ENCODE data around the gene CYP26A1.
"Not testable (repeated sequence)": the region's sequence is repeated elsewhere in the genome, so short reads cannot be mapped to it uniquely, and the experiment has no call there.

Gene CYP26A1

GRCh38 chr10:93080350-93081046, 6.8 kb downstream of the CYP26A1 start:
- no peak for DNase-seq (ENCODE audit: low read depth in 2 of 2)

- DNase-seq (ENCODE audit: low read depth in 2 of 2) = no peak
Observed at GRCh38 chr10:93081318-93081717, 7.6 kb downstream of the CYP26A1 start.

GRCh38 chr10:93081834-93082233, 8.1 kb downstream of the CYP26A1 start:
- DNase-seq (ENCODE audit: low read depth in 2 of 2) = no peak

GRCh38 chr10:93083743-93084539, 10.2 kb downstream of the CYP26A1 start:
- DNase-seq (ENCODE audit: low read depth in 2 of 2) = no peak

- no peak for DNase-seq (ENCODE audit: low read depth in 2 of 2)
Observed at GRCh38 chr10:93085272-93085859, 11.7 kb downstream of the CYP26A1 start.

- DNase-seq (ENCODE audit: low read depth in 2 of 2) = no peak
Observed at GRCh38 chr10:93086289-93086688, 12.6 kb downstream of the CYP26A1 start.

GRCh38 chr10:93087846-93088245, 14.2 kb downstream of the CYP26A1 start:
- DNase-seq (ENCODE audit: low read depth in 2 of 2) = no peak

- no peak for DNase-seq (ENCODE audit: low read depth in 2 of 2)
Observed at GRCh38 chr10:93088466-93088865, 14.8 kb downstream of the CYP26A1 start.

- DNase-seq (ENCODE audit: low read depth in 2 of 2) = no peak
Observed at GRCh38 chr10:93090619-93091018, 16.9 kb downstream of the CYP26A1 start.

- no peak for DNase-seq (ENCODE audit: low read depth in 2 of 2)
Observed at GRCh38 chr10:93091960-93092359, 18.3 kb downstream of the CYP26A1 start.

- DNase-seq (ENCODE audit: low read depth in 2 of 2) = no peak
Observed at GRCh38 chr10:93095225-93095624, 21.5 kb downstream of the CYP26A1 start.

GRCh38 chr10:93096901-93097300, 23.2 kb downstream of the CYP26A1 start:
- DNase-seq (ENCODE audit: low read depth in 2 of 2) = no peak

GRCh38 chr10:93097386-93097785, 23.7 kb downstream of the CYP26A1 start:
- no peak for DNase-seq (ENCODE audit: low read depth in 2 of 2)

- DNase-seq (ENCODE audit: low read depth in 2 of 2) = no peak
Observed at GRCh38 chr10:93098816-93099215, 25.1 kb downstream of the CYP26A1 start.

GRCh38 chr10:93099670-93100069, 26.0 kb downstream of the CYP26A1 start:
- DNase-seq (ENCODE audit: low read depth in 2 of 2) = no peak

GRCh38 chr10:93101148-93101547, 27.5 kb downstream of the CYP26A1 start:
- DNase-seq (ENCODE audit: low read depth in 2 of 2) = not testable (repeated sequence)

- DNase-seq (ENCODE audit: low read depth in 2 of 2) = no peak
Observed at GRCh38 chr10:93103953-93104352, 30.3 kb downstream of the CYP26A1 start.

GRCh38 chr10:93106631-93107072, 33.0 kb downstream of the CYP26A1 start:
- no peak for DNase-seq (ENCODE audit: low read depth in 2 of 2)

GRCh38 chr10:93110472-93111146, 36.9 kb downstream of the CYP26A1 start:
- DNase-seq (ENCODE audit: low read depth in 2 of 2) = no peak

- no peak for DNase-seq (ENCODE audit: low read depth in 2 of 2)
Observed at GRCh38 chr10:93113042-93113441, 39.3 kb downstream of the CYP26A1 start.

GRCh38 chr10:93115661-93116383, 42.1 kb downstream of the CYP26A1 start:
- peak; percentile 44 to 57 for DNase-seq (ENCODE audit: low read depth in 2 of 2)
